DOHH2 (cell line): Measurements from ENCODE around the gene XRCC5.

Experiments
- EZH2phosphoT487 ChIP-seq: fragments of 200-600 bp; sonication (generic); IDR thresholded peaks from 2 replicates; pipeline ENCODE4 v1.6.1; 2017; ENCODE audit warnings: borderline replicate concordance, mild to moderate bottlenecking, antibody characterized with exemption, low read length, moderate library complexity, mixed read lengths
- TF ChIP-seq, protein P1 (sequence below): fragments of 200-600 bp; sonication (generic); IDR thresholded peaks from one replicate; pipeline ENCODE4 v1.5.1; 2014; ENCODE audit warnings: antibody characterized with exemption, mild to moderate bottlenecking, low read depth, low read length; ENCODE audit not compliant: poor library complexity, severe bottlenecking

DNA sequence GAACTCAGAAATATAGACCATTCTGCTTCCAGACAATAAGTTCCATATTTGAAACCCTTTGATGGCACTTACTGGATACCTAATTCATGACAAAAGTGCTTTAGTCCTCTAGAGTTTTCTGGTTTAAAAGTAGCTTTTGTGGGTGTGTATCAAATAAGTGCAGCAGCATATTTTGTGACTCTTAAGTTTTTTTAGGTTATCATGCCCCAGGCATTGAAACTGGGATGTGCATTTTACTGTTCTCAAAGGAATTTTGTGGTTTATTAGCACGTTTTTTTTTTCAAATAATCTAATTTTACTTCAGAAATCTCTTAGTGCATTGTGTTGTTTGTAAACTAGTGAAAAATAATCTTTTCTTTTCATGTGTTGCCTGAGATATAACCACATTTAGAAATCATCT lies 1.5 kb downstream of the XRCC5 start:
- TF ChIP-seq, protein P1, sequence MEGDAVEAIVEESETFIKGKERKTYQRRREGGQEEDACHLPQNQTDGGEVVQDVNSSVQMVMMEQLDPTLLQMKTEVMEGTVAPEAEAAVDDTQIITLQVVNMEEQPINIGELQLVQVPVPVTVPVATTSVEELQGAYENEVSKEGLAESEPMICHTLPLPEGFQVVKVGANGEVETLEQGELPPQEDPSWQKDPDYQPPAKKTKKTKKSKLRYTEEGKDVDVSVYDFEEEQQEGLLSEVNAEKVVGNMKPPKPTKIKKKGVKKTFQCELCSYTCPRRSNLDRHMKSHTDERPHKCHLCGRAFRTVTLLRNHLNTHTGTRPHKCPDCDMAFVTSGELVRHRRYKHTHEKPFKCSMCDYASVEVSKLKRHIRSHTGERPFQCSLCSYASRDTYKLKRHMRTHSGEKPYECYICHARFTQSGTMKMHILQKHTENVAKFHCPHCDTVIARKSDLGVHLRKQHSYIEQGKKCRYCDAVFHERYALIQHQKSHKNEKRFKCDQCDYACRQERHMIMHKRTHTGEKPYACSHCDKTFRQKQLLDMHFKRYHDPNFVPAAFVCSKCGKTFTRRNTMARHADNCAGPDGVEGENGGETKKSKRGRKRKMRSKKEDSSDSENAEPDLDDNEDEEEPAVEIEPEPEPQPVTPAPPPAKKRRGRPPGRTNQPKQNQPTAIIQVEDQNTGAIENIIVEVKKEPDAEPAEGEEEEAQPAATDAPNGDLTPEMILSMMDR: no peak
- TF ChIP-seq EZH2phosphoT487: no peak
